Measurements from ENCODE around the gene ATP11A. TPM values are rescaled to one million over a fixed set of nuclear protein-coding genes. Genes with fewer than 3 reads are reported as not detected.
A peak's percentile ranks its signal among the peaks of the same experiment; 100 is the strongest.

ATP11A gene
- total RNA-seq, 2 donors from 2014 or later, result 122 to 140 TPM

DNA sequence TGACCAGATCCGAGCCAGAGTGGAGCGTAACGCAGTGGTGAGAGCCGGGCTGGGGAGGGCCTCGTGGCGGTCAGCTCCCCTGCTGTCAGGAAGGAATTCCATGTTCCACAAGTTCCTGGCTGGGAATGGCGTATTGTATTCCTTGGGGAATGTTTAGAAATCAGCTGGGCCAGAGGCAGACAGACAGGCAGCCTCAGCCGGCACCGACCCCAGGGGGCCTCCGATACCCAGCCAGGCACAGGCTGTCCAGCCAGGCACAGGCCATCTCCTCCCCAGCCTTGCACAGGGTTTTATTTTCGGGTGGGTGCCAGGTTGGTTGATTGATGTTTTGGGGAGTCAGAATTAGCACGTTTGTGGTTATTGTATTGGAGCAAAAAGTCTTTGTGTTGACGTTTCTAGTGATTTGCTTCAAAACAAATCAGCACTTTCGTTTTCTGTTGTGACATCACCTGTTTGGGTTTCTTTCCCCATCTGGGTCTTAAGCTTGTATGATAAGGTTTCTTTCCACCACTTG lies 152.6 kb downstream of the ATP11A start:
- Mint-ChIP-seq H3K27ac (peak overlapping the region; percentile 45), H3K9me3 (no peaks in the 10 kb centered on the region), H3K27me3 (ENCODE audit: insufficient read depth) (no peaks in the 10 kb centered on the region), H3K36me3 (ENCODE audit: low read depth) (peaks cover 72% of the 10 kb centered on the region), H3K4me1 (peaks cover 5% of the 10 kb centered on the region), H3K4me3 (no peak overlapping the region)
- DNase-seq, result peak; percentile 68
- WGBS, 2 experiments (ENCODE audit: insufficient coverage in 1 of 2, insufficient read length in 1 of 2), result 61 to 82% methylated on average over 13 to 14 of the region's 14 CpGs
- Histone ChIP-seq H3K36me3 (ENCODE audit: control insufficient read depth, insufficient read depth, low read length) (peaks cover 64% of the 10 kb centered on the region), H3K9me3 (ENCODE audit: control insufficient read depth, low read length) (peaks cover 2% of the 10 kb centered on the region), H3K4me1 (ENCODE audit: control insufficient read depth, insufficient read depth, low read length) (no peaks in the 10 kb centered on the region), H3K4me3 (ENCODE audit: low read length) (no peak overlapping the region), H3K27me3 (ENCODE audit: control insufficient read depth, insufficient read depth, low read length, poor library complexity, severe bottlenecking) (no peaks in the 10 kb centered on the region), H3K9ac (ENCODE audit: extremely low read depth, low read length, poor library complexity, severe bottlenecking) (no peak overlapping the region), H3K27ac (ENCODE audit: low read depth, low read length) (peak overlapping the region; percentile 1)
- TF ChIP-seq CTCF (conservative IDR thresholded peaks at IDR 0.05), result no peak

DNA sequence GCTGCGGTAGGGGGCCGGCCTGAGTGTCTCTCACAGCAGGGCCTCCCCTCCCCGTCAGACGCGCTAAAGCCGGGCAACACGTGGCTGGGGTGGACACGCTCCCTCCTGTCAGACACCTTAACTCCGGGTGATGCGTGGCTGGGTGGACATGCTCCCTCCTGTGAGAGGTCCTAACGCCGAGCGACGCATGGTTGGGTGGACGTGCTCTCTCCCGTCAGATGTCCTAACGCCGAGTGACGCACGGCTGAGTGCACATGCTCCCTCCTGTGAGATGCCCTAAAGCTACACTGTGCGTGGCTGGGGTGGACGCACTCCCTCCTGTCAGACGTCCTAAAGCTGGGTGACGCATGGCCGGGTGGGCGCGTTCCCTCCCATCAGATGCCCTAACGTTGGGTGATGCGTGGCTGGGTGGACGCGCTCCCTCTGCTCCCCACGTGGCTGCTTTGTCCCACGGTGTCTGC lies 153.1 kb downstream of the ATP11A start:
- DNase-seq, result peak; percentile 34
- H3K27me3 Mint-ChIP-seq (ENCODE audit: insufficient read depth), result no peaks in the 10 kb centered on the region

DNA sequence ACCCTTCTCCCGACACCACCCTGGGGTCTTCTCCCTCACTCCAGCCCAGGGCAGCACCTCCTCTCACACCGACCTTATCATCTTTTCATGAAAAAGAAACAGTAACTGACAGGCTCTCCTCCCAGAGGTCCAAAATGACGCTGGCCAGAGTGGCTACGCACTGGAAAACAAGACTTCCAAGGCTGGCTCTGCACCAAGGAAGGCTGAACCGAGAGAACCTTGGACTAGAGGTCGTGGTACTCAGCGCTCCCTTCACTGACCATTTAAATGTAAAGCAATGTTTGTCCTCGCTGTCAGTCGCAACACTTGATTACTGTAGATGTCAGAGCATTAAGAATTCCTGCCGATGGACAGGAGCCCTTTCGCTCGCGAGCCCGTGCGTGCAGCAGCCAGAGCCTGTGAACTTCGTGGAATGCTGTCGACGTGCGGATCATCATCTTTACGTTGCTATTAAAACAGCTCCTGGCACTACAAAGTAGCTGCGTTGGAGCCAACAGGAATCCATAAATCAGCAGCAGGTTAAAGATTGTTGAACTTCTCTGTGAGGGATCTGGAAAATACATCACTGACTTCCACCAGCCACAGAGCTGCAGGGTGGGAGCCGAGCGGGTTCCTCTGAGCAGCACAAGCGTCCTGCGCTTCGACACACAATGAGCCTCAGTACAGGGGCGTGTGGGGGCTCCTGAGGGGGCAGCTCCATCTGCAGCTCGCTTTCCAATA lies 153.7 kb downstream of the ATP11A start:
- Histone ChIP-seq H3K4me3 (ENCODE audit: low read length) (no peak overlapping the region), H3K4me1 (ENCODE audit: control insufficient read depth, insufficient read depth, low read length) (no peaks in the 10 kb centered on the region), H3K27me3 (ENCODE audit: control insufficient read depth, insufficient read depth, low read length, poor library complexity, severe bottlenecking) (no peaks in the 10 kb centered on the region), H3K9me3 (ENCODE audit: control insufficient read depth, low read length) (peaks cover 8% of the 10 kb centered on the region), H3K27ac (ENCODE audit: low read depth, low read length) (peak overlapping the region; percentile 12), H3K36me3 (ENCODE audit: control insufficient read depth, insufficient read depth, low read length) (peaks cover 67% of the 10 kb centered on the region), H3K9ac (ENCODE audit: extremely low read depth, low read length, poor library complexity, severe bottlenecking) (no peak overlapping the region)
- DNase-seq, result peak; percentile 36
- WGBS, 2 experiments (ENCODE audit: insufficient coverage in 1 of 2, insufficient read length in 1 of 2), result 96 to 97% methylated on average over 27 to 28 of the region's 28 CpGs
- Mint-ChIP-seq H3K27me3 (ENCODE audit: insufficient read depth) (no peaks in the 10 kb centered on the region), H3K36me3 (ENCODE audit: low read depth) (peaks cover 74% of the 10 kb centered on the region), H3K4me3 (no peak overlapping the region), H3K9me3 (no peaks in the 10 kb centered on the region), H3K27ac (peak overlapping the region; percentile 26), H3K4me1 (peaks cover 5% of the 10 kb centered on the region)
- TF ChIP-seq CTCF (conservative IDR thresholded peaks at IDR 0.05), result no peak

More for the DNA sequence above, 153.1 kb downstream of the ATP11A start:
- Mint-ChIP-seq H3K4me1 (peaks cover 5% of the 10 kb centered on the region), H3K27ac (peak overlapping the region; percentile 26), H3K9me3 (no peaks in the 10 kb centered on the region), H3K4me3 (no peak overlapping the region), H3K36me3 (ENCODE audit: low read depth) (peaks cover 72% of the 10 kb centered on the region)
- TF ChIP-seq CTCF (conservative IDR thresholded peaks at IDR 0.05), result no peak
- no peak overlapping the region for H3K4me3 ChIP-seq (ENCODE audit: low read length)
- no peak overlapping the region for H3K9ac ChIP-seq (ENCODE audit: extremely low read depth, low read length, poor library complexity, severe bottlenecking)
- H3K36me3 ChIP-seq (ENCODE audit: control insufficient read depth, insufficient read depth, low read length), result peaks cover 64% of the 10 kb centered on the region
- H3K27me3 ChIP-seq (ENCODE audit: control insufficient read depth, insufficient read depth, low read length, poor library complexity, severe bottlenecking), result no peaks in the 10 kb centered on the region
- H3K27ac ChIP-seq (ENCODE audit: low read depth, low read length), result no peak overlapping the region
- 94 to 96% methylated on average over 30 to 33 of the region's 33 CpGs for WGBS, 2 experiments (ENCODE audit: insufficient coverage in 1 of 2, insufficient read length in 1 of 2)
- peaks cover 7% of the 10 kb centered on the region for H3K9me3 ChIP-seq (ENCODE audit: control insufficient read depth, low read length)
- H3K4me1 ChIP-seq (ENCODE audit: control insufficient read depth, insufficient read depth, low read length), result no peaks in the 10 kb centered on the region

Data from endodermal cell (in vitro differentiated cells).